Stimulated activated CD8-positive, alpha-beta memory T cell treated with anti-CD3 and anti-CD28 coated beads, Interleukin-12 subunit alpha, Interleukin-12 subunit beta, amount 100 ng/mL, for 1 hour (primary cell): Measurements from ENCODE around the gene GPR87.

Source experiments
- DNase-seq: peaks from one replicate; pipeline ENCODE4 v3.0.0-alpha.2; 2020; ENCODE audit warnings: low read depth

The GPR87 gene

DNA sequence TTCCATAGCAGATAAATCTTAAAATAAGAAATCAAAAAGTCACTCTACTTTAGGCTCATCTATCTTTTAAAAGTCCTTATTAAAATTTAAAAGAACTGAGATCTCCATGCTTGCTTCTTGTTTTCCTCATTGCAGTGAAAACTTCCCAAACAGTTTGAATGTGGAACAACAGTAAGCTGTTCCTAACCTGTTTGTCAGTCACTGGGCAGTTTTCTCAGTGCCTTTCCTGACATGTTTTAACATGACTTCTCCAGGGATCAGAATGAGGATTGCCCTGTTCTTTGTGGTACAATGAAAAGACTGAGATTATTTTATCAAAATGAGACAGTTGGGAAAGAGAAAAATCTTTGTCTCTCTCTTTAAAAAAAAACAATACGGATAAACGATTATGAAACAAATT is 774 bp downstream of the GPR87 start:
- DNase-seq = no peak

DNA sequence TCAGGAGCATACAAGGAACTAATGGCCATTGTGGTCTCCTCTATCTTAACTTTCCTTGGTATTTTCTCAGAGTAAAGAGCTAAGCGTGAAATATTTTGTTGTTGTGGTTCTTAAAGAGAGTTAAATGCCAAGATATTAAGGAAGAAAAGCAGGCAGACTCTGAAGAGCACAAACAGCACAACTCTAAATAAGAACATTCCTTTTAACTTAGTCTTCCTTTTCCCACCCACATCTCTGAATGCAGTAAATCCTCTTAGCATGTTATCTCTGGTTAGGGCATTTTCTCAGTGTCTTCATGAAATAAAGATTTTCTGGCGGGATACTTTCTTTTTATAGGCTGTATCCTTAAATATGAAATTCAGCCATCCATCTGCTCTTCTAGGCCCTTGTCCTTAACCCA is 1.5 kb downstream of the GPR87 start:
- no peak for DNase-seq

DNA sequence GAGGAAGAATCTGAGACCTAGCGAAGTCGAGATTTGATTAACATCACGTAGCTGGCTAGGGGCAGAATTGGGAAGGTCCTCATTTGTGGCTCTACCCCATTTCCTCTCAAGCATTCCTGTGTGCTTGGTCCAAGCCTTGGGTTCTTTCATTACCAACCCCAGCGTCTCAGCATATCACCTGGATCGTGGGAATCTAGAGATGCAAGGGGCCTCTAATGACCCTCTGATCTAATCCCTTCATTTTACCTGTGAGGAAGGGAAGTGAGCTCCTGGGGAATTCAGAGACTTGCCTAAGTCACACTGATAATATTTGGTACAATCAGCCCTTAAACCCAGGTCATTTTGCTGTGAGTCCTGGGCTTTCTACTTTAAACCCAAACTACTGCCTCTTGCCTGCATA is 2.0 kb downstream of the GPR87 start:
- no peak for DNase-seq

DNA sequence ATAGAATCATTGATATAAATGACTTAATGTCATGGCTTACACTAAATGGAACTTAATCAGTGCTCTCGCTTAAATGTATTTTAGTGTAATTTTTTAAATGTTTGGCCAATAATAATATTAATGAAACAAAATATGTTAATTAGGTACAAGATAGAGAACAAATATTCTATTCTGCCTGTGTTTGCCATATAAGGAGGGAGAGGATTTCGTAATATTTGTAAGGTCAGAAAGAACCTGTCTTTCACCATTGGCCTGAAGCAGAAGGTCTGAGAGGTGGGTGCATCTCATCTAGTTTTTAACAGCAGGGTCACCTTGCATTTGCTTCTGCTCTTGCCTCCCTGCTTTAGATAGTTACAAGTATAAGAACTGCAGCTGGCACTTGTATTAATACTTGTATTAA is 2.5 kb downstream of the GPR87 start:
- DNase-seq = no peak

DNA sequence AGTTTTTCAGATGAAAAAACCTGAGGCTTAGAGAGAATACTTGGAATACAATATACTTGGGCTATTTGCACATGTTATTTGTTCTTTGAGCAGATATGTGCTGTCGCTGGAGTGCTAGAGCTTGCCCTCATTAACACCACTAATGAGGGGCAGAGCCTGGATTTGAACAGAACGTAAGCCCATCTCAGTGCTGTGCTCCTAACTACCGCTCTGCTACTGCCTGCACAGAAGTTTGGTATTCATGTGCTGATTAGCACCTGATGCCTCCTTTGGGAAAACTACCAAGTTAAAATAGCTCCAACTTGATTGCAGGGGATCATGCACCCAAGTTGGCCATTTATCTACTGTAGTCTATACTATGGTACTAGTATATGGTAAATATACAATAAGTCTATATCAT is 3.6 kb downstream of the GPR87 start:
- no peak for DNase-seq

DNA sequence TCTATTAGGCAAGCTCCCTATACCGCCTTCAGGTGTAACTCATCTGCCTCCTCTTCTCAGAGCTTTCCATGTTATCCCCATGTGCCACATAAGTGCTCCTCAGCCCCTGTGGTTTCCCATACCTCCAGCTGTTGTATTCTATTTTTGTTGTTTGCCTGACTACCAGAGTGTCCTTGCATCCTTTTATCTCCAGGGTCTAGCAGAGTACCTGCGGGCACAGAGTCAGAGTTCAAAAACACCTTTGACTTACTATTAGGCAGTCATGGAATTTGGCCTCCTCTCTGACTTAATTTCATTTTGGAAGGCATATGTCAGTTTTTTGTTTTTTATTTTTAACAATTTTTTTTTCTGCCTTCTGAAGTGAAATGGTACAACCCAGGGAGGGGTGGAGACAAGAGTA is 7.1 kb downstream of the GPR87 start:
- no peak for DNase-seq

DNA sequence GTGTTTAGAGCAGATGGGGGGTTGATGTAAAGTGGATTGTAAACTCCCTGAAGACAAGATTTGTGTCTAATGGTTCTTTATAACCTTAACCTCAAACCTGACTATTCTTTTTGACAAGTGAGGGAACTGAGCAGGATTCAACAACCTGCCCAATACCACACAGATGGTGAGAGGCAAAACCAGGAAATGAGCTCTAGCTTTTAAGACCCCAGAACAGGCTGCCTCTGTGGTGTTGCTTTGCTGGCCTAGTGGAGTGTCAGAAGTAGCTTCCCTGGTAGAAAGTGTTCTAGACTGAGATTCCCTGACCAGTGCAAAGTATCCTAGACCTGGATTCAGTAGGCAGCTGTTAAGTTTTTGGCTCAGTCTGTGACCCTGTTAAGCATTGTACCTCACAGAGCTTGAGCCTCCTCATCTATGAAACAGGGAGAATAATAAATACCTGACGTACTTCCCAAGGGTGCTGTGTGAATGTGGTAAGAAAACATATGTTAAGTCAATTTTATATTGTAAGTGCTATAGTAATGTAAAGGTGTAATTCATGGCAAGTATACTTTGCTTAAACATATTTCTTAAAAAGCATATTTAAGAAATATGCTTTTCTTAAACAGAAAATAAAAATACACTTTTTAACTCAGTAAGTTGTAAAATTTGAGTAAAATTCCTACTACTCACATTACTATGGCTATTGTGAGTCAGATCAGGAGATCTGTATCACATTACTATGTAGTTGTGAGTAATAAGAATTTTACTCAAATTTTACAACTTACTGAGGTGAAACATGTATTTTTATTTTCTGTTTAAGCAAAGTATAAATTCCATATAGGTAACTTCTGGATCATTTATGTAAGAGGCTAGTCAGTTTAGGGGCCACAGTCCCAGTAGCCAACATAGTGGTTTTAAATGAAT is 8.8 kb downstream of the GPR87 start:
- no peak for DNase-seq

DNA sequence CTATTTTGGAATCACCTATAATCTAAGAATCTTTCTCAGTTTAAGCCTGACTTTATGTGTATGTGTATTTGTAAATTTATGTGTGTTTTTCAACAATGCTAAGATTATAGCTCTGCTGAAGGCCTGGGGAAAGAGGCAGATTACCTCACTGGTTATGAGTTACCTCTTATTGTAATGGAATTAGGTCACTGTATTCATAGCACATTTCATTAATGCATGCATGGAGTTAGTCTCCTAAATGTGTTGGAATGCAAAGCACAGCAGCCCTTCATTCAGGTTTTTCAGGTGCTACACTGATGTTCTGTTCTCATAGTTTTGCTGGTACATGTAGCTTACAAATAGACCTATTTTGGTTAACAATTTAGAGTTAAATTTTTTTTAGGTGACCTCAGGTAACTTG is 9.5 kb downstream of the GPR87 start:
- DNase-seq = no peak

DNA sequence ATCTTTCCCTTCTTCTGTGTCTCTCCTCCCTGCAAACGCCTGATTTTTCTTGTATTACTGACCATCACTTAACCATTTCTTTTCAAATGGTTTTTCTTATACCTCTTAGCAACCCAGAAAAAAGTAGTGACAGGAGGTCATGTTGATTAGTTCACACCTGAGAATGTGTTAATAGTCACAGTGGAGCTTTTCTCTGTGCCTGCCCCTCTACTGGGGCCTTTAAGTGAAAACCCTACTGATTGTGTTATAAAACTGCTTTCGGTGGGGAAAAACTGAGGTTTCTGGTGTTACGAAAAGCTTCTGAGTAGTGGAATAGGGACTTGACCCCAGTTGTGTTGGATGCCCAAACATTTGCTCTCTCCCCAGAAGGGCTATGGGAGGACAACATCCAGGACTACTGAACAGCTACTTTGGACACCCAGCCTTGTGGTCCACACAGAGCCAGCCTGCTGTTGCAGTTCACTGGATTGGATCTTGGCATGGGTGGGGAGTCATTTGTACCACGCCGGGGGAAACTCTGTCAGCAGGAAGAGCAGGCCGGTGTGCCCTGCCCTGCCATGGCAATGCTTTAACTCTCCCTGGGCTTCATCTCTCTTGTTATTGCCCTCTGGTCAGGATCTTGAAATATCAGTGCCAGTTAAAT is 10.3 kb downstream of the GPR87 start:
- DNase-seq = no peak

DNA sequence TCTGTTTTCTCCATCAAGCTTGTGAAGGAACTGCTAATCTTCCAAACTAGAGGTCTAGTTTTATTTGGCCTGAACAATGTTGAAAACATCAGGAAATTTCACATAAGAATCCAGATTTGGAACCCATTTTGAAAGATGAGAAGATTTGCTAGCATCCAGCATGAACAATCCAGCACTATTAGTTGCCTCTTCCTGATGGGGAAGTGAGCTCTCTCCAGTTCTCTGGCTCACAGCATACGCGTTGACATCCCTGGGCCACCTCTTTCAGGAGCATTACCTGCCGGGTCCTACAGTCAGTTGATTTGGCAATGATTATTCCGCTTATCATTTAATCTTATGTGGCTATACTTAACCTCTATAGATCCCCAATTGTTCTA is 10.9 kb downstream of the GPR87 start:
- no peak for DNase-seq

DNA sequence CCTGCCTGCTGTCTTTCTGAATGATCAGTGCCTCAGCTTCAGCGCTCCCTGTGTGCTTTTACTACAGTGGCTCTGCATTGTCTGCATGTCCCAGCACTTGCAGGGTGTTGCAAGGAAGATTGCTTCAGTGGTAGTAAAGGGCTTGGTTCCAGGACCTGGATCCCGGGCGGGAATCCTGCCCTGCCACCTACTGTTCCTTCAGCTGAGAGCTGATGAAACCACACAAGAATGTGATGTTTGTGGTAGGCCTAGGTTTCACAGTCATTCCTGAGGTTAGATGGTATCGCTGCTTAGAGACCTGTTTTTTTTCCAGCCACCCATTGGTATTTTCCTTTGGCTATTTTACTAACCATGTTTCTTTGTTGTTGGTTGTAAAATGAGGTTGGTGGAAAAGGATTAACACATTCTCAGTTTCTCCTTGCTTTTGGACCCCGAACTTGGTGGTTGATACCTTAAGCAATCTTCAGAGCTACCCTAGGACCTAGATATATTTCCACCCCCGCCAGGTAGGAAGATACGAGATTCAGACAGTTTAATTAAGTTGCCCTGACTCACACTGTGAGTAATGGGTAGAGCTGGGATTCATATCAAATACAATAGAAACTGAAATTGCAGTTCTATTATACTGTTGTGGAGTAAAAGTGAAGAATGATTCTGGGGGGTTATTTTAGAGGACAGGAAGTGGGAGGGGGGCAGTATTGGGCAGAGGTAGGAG is 11.4 kb downstream of the GPR87 start:
- DNase-seq = no peak

DNA sequence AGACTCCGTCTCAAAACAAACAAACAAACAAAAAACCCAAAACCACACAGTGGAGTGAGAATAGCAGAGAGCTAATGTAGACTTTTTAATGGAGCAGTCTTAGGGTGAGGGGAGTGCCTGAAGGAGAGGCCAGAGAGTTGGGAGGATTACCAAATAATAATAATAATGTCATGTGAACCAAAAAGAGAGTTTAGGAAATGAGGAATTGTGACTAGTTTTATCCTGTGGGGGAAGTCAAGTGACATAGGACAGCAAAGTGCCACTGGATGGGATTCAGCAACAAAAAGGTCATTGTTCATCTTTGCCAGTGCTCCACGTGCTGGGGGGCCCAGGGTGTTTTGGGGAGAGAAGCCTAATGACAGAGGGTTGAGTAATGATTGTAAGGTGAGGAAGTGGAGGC is 12.9 kb downstream of the GPR87 start:
- DNase-seq = no peak

DNA sequence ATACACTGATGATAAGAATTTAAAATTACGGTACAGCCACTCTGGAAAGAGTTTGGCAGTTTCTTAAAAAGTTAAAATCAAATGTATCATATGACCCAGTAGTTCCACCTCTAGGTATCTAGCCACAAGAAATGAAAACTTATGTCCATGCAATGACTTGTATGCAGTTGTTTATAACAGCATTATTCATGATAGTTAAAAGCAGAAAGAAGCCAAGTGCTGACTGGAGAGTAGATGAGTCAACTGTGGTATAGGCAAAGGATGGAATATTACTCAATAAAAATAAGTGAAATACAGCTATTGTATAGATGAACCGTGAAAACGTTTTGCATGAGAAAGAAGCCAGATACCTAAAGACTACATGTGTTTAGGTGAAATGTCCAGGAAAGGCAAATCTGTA is 14.8 kb downstream of the GPR87 start:
- no peak for DNase-seq

DNA sequence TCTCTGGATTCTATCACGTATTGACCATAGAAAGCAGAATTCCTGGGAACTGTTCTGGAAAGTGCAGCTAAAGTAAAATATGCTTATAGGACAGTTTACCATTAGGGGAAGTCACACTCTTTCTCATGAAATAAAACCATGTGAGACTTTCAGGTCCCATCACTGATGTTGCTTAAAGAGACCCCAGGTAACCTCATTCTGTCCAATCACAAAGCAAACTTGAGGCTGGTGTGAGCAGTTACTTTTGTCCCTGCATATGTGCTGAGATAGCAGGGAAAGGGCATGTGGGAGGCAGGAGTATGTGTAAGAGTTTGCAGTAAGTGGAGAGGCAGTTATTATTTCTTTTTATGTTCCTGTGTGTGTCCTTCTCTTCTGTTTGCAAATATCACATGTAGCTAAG is 16.1 kb downstream of the GPR87 start:
- no peak for DNase-seq

DNA sequence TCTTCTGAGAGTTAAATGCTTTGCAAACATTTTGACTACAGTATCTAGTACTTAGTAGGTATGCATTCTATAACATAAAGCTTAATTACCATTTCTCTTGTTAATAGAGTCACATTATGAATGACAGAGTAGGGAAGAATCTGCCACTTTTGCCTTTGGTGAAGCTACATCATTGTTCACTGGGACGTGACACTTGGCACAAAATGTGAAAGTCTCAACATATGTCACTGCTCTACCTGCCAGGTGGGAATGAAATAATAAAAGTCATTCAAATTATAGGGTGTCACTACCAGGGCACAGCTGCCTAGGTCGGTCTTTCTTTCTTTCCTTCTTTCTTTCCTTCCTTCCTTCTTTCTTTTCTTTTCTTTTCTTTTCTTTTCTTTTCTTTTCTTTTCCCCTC is 17.6 kb downstream of the GPR87 start:
- DNase-seq = no peak

DNA sequence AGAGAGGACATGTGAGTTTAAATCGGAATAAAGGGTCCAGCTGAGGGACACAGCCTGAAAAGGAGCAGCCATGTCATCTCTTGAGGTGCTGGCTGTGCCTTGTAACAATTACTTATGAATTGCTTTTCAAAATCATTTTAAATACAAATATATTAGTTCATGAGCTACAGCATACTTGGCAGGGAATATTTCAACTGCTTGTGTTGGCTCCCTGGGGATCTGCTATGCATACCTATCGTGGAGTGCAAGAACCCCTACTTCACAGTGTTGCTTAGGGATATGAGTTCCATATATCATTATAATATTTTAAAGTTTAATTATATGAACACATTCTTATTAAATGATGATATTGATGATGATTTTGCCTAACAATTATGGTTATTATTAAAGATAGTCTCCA is 19.2 kb downstream of the GPR87 start:
- DNase-seq = no peak

DNA sequence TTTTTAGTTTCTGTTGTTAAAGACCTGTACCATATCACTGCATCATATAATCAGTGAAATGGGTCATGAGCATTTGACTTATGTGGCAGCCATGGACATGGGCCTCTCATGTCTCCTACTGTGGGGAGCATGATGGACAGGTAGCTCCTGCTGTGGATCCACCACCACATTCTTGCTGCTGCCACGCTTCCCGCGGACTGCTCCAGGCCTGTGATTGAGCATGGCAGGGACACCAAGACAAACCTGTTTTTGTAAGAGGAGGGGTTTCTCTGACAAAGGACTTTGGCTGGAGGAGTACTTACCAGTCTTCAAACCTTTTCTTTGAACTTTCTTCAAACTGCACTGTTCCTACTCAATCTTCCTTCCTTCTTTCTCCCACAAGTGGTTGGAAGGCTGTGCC is 20.4 kb downstream of the GPR87 start:
- no peak for DNase-seq

DNA sequence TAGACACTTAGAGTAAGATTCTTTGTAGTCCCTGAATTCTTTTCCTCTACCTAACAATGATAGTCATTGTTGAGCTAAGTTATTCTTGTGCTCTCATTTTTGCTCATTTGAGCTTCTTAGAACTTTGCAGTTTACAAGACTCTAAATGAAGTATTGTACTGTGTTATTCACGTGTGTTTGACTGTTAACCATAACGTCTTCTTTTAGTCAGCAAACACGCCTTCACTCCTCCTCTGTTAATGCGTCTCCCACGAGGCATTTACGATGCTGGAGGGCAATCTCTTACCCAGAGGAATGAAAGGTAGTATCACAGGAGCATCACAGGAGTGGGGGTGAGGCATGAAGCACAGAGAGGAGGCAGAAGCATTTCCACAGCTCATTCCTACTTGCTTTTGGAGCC is 23.5 kb downstream of the GPR87 start:
- no peak for DNase-seq

DNA sequence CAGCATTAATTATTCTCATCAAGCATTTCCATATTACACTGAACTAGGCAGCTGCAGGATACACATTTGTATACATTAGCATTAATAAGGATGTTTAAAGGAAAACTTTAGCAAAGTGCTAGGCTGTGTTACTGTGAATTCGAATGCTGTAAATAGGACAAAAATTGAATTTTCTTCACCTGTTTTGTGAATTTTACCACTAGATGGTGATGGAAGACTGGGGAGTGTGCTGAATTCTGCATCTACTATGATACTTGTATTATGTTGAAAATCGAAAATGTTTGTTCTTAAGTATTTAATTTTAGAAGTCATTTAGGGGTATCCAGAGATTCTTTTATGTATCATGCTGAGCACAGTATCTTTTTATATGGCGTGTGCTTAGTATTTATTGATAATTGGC is 25.9 kb downstream of the GPR87 start:
- DNase-seq = no peak

DNA sequence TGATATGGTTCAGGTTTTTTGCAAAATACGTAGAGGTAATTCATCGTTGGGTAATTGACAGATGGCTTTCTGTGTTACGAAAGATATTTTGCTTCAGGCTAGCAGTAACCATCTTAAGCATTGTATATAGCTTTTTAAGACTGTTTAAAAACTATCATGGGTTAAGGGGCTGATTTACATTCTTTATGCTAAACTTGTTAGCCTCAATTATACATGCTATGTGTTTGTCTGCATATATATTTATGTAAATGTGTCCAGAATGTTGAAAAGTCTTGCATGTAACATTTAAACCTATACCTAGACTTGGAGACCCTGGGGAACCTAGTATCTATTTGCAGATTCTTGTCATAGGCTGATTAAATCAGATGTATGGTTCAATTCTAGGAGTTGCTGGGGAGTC is 27.2 kb downstream of the GPR87 start:
- no peak for DNase-seq

DNA sequence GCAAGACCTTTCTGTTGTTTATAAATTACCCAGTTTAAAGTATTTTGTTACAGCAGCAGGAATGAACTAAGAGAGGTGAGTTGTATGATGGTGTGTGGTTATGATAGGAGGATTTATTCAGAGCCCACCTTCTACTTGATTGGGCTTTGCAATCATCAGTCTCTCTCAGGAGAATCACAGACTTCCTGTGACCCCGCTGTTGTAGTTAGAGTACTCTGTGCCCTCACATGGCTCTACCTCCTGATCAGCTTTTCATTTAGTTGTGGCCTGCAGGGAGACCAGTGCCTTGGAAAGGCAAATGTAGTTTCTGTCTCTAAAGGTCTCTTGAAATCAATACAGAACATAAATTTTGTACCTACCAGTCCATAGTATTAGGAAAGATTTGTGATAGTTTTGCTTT is 30.7 kb downstream of the GPR87 start:
- DNase-seq = no peak

DNA sequence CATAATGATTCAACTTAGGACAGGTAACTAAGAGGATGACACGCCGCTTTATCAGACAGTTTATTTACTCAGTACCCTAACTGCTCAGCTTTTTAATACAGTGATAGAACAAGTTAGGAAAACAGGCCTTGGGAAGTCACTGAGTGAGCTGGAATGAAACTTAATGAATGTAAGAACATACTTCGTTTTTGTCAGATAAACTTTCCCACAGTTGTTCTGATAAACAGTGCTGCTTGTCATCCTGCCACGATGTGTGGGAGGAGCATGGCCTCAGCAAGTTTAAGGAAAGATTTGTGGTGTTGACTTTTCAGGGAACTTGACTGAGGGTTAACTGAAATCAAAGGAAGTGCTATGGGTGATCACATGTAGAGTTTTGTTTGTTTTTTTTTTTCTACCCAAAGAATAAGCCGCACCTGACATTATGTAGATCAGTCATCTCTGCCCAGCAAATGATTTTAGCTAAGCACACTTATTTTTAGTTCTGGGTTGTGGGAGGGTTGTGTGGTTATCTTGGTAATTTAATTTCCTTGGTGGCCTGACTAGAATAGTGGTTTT is 32.6 kb downstream of the GPR87 start:
- no peak for DNase-seq

DNA sequence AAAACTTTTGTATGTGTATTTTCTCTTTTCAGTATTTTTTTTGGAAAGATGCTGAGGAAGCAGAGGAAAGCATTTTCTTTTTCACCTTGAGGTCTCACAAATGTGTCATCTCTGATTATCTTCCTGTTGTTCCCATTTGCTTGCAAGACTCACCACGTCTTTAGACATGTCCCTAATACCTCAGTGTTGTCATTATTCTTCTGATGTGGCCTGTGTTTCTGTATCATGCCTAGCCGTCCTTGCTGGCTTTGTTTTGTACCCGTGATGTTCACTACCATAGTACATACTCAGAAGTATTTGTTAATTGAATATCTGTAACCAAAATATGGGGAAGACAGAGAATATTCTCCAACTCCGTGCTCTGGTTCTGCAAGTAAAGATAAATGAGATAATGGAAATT is 33.2 kb downstream of the GPR87 start:
- DNase-seq = no peak
